ENCODE results near the gene THRB.
A peak's percentile ranks its signal among the peaks of the same experiment; 100 is the strongest.

The THRB gene

GRCh38 chr3:24525022-24525421, 30.4 kb upstream of the THRB start:
- H3K27me3 ChIP-seq (ENCODE audit: control insufficient read depth in 2 of 2, insufficient read depth in 2 of 2, low read length in 2 of 2): no peaks in the 10 kb centered on the region
- no peak overlapping the region for H3K4me3 ChIP-seq (ENCODE audit: low read length in 2 of 2)
- no peaks in the 10 kb centered on the region for H3K36me3 ChIP-seq (ENCODE audit: control insufficient read depth in 2 of 2, insufficient read depth in 2 of 2, low read length in 2 of 2)
- no peaks in the 10 kb centered on the region for H3K9me3 ChIP-seq (ENCODE audit: control insufficient read depth in 2 of 2, low read length in 2 of 2)
- H3K9ac ChIP-seq (ENCODE audit: low read depth in 1 of 2, low read length in 2 of 2): no peak overlapping the region
- H3K4me1 ChIP-seq (ENCODE audit: control insufficient read depth in 2 of 2, insufficient read depth in 2 of 2, low read length in 2 of 2): peaks cover 5 to 11% of the 10 kb centered on the region in 2 donors
- H3K27ac ChIP-seq (ENCODE audit: low read depth in 2 of 2, low read length in 2 of 2): no peak overlapping the region

DNA sequence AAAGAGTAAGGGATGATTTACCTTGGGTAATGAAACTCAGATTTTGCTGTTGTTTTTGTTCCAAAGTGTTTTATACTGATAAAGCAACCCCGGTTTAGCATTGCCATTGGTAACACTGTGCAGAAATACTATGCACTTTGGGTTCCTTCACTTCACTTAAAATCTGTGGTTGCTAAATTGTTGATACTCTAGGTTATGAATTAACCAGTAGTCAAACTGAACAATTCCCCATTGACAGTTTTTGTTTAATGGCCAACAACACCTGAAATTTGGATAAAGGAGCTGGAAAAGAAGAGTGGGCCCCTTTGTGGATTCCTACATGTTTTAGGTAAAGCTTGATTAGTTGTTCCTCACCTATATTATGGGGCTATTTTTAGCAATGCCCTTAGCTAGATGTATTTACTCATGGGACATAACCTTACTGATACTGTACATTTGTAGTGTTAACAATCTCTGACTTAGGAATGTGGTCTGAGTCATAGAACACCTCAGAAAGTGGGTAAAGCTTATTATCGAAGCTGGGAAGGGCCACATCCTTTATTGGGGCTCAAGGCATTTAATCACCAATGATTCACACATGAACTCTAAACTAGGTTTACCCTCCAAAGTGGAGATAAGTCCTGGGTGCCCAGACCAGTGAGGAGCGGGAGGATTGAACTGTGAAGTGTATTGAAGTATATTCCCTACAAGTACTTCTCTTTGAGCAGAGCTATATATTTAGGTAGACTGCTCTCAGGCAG, 29.5 kb upstream of the THRB start:
- Histone ChIP-seq H3K9me3 (ENCODE audit: control insufficient read depth in 2 of 2, low read length in 2 of 2) (no peaks in the 10 kb centered on the region), H3K27ac (ENCODE audit: low read depth in 2 of 2, low read length in 2 of 2) (no peak overlapping the region), H3K9ac (ENCODE audit: low read depth in 1 of 2, low read length in 2 of 2) (no peak overlapping the region), H3K4me3 (ENCODE audit: low read length in 2 of 2) (no peak overlapping the region), H3K4me1 (ENCODE audit: control insufficient read depth in 2 of 2, insufficient read depth in 2 of 2, low read length in 2 of 2) (peaks cover 5 to 11% of the 10 kb centered on the region in 2 donors), H3K36me3 (ENCODE audit: control insufficient read depth in 2 of 2, insufficient read depth in 2 of 2, low read length in 2 of 2) (no peaks in the 10 kb centered on the region), H3K27me3 (ENCODE audit: control insufficient read depth in 2 of 2, insufficient read depth in 2 of 2, low read length in 2 of 2) (no peaks in the 10 kb centered on the region)

GRCh38 chr3:24523215-24523614, 28.6 kb upstream of the THRB start:
- peaks cover 5 to 11% of the 10 kb centered on the region in 2 donors for H3K4me1 ChIP-seq (ENCODE audit: control insufficient read depth in 2 of 2, insufficient read depth in 2 of 2, low read length in 2 of 2)
- no peaks in the 10 kb centered on the region for H3K9me3 ChIP-seq (ENCODE audit: control insufficient read depth in 2 of 2, low read length in 2 of 2)
- H3K4me3 ChIP-seq (ENCODE audit: low read length in 2 of 2): no peak overlapping the region
- no peaks in the 10 kb centered on the region for H3K36me3 ChIP-seq (ENCODE audit: control insufficient read depth in 2 of 2, insufficient read depth in 2 of 2, low read length in 2 of 2)
- H3K27me3 ChIP-seq (ENCODE audit: control insufficient read depth in 2 of 2, insufficient read depth in 2 of 2, low read length in 2 of 2): peaks cover 0 to 5% of the 10 kb centered on the region in 2 donors
- H3K27ac ChIP-seq (ENCODE audit: low read depth in 2 of 2, low read length in 2 of 2): no peak overlapping the region
- no peak overlapping the region for H3K9ac ChIP-seq (ENCODE audit: low read depth in 1 of 2, low read length in 2 of 2)

DNA sequence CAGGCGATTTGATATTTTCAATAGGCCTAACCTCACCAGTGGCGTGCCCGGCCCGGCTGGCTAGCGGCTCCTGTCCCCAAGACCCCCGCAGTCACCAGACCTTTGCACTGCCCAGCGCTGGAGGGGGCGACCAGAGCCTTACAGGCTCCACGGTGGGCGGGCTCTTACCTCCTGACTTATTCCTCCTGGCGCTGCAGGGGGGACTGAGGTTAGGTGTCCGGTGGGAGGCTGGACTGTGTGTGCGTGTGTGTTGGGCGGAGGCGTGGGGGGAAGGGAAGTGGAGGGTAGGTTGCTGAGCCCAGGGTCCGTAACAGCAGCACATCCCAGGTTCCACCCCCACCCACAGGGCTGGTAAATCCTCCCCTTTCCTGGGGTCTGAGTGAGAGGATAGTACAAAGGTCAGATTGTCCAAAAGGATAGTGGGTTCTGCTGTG, 27.5 kb upstream of the THRB start:
- Histone ChIP-seq H3K9ac (ENCODE audit: low read depth in 1 of 2, low read length in 2 of 2) (peak overlapping the region in 1 of 2 donors; percentile 75), H3K36me3 (ENCODE audit: control insufficient read depth in 2 of 2, insufficient read depth in 2 of 2, low read length in 2 of 2) (no peaks in the 10 kb centered on the region), H3K4me1 (ENCODE audit: control insufficient read depth in 2 of 2, insufficient read depth in 2 of 2, low read length in 2 of 2) (peaks cover 5 to 11% of the 10 kb centered on the region in 2 donors), H3K27me3 (ENCODE audit: control insufficient read depth in 2 of 2, insufficient read depth in 2 of 2, low read length in 2 of 2) (peaks cover 0 to 5% of the 10 kb centered on the region in 2 donors), H3K27ac (ENCODE audit: low read depth in 2 of 2, low read length in 2 of 2) (no peak overlapping the region), H3K4me3 (ENCODE audit: low read length in 2 of 2) (peak overlapping the region; percentile 67 to 70), H3K9me3 (ENCODE audit: control insufficient read depth in 2 of 2, low read length in 2 of 2) (no peaks in the 10 kb centered on the region)

DNA sequence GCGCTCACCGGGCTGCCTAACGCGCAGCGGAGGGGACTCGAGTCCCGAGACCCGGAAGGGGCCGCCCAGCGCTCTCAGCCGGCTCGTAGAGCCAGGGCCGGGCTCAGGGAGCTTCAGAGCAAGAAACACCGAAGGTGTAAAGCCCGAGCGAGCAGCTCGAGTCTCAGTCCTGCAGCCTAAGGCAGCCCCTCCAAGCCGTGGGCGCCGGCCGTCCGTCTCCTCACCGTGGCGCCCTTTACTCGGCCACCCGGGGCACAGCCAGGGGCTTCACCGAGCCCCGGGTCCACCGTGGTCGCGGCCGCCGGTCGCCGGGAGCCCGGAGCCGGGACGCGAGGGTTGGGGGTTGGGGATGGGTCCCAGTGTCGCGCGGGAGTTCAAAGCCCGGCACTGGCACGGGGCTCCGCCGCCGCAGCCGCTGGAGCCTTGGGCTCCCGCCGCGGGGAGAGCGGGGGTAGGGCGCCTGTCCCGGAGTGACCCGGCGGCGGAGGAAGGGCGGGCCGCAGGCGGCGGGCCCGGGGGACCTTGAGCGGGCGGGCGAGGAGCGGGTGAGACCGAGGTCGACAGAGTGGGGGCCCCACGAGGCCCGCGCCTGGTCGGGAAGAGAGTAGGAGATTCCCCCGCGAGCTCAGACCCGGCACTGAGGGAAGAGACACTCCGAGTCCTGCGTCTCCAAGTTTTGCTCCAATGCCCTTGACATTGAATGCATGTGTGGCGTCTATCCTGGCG, 26.9 kb upstream of the THRB start:
- Histone ChIP-seq H3K27me3 (ENCODE audit: control insufficient read depth in 2 of 2, insufficient read depth in 2 of 2, low read length in 2 of 2) (peaks cover 0 to 5% of the 10 kb centered on the region in 2 donors), H3K27ac (ENCODE audit: low read depth in 2 of 2, low read length in 2 of 2) (peak overlapping the region; percentile 6 to 46), H3K36me3 (ENCODE audit: control insufficient read depth in 2 of 2, insufficient read depth in 2 of 2, low read length in 2 of 2) (no peaks in the 10 kb centered on the region), H3K9ac (ENCODE audit: low read depth in 1 of 2, low read length in 2 of 2) (peak overlapping the region; percentile 70 to 75), H3K4me3 (ENCODE audit: low read length in 2 of 2) (peak overlapping the region; percentile 67 to 70), H3K4me1 (ENCODE audit: control insufficient read depth in 2 of 2, insufficient read depth in 2 of 2, low read length in 2 of 2) (peaks cover 0 to 11% of the 10 kb centered on the region in 2 donors), H3K9me3 (ENCODE audit: control insufficient read depth in 2 of 2, low read length in 2 of 2) (no peaks in the 10 kb centered on the region)

DNA sequence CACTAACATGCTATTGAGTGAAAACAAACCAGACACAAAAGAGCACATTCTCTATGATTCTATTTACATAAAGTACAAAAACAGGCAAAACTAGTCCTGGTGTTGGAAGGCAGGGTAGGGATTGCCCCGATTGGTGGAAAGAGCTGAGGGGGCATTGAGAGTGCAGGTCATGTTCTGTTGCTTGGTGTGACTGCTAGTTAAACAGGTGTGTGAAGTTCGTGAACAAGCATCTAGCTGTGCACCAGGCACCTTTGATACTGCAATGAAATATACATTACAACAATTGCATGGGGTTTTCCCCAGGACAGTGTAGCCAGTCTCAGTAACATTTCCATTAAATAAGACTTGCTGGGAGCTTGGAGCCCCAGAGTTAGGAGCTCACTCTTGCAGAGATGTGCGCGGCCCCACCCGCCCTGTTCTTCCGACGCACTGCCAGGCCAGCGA, 26.3 kb upstream of the THRB start:
- Histone ChIP-seq H3K9ac (ENCODE audit: low read depth in 1 of 2, low read length in 2 of 2) (peak overlapping the region in 1 of 2 donors; percentile 75), H3K9me3 (ENCODE audit: control insufficient read depth in 2 of 2, low read length in 2 of 2) (no peaks in the 10 kb centered on the region), H3K4me1 (ENCODE audit: control insufficient read depth in 2 of 2, insufficient read depth in 2 of 2, low read length in 2 of 2) (peaks cover 0 to 11% of the 10 kb centered on the region in 2 donors), H3K4me3 (ENCODE audit: low read length in 2 of 2) (peak overlapping the region; percentile 67 to 70), H3K27me3 (ENCODE audit: control insufficient read depth in 2 of 2, insufficient read depth in 2 of 2, low read length in 2 of 2) (peaks cover 0 to 5% of the 10 kb centered on the region in 2 donors), H3K36me3 (ENCODE audit: control insufficient read depth in 2 of 2, insufficient read depth in 2 of 2, low read length in 2 of 2) (no peaks in the 10 kb centered on the region), H3K27ac (ENCODE audit: low read depth in 2 of 2, low read length in 2 of 2) (peak overlapping the region in 1 of 2 donors; percentile 6)

DNA sequence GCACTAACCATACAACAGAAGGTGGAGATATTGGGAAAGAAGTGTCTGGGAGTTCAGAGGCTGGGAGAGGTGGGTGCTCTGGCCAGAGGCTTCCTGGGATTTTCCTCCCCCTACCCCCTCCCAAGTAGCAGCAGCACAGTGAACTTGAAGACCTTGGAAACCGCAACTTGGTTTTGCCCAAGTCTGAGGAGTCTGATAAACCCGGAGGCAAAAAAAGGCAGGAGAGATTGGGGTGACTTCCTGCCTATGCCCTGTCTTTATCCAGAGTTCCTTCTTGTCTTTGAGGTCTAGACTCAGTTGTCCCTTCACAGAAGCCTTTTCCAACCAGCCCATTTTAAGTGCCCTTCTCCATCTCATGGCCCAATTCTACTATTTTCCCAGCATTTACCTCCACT, 25.4 kb upstream of the THRB start:
- H3K9me3 ChIP-seq (ENCODE audit: control insufficient read depth in 2 of 2, low read length in 2 of 2): no peaks in the 10 kb centered on the region
- H3K27me3 ChIP-seq (ENCODE audit: control insufficient read depth in 2 of 2, insufficient read depth in 2 of 2, low read length in 2 of 2): peaks cover 0 to 5% of the 10 kb centered on the region in 2 donors
- peaks cover 0 to 11% of the 10 kb centered on the region in 2 donors for H3K4me1 ChIP-seq (ENCODE audit: control insufficient read depth in 2 of 2, insufficient read depth in 2 of 2, low read length in 2 of 2)
- no peak overlapping the region for H3K27ac ChIP-seq (ENCODE audit: low read depth in 2 of 2, low read length in 2 of 2)
- H3K4me3 ChIP-seq (ENCODE audit: low read length in 2 of 2): no peak overlapping the region
- no peaks in the 10 kb centered on the region for H3K36me3 ChIP-seq (ENCODE audit: control insufficient read depth in 2 of 2, insufficient read depth in 2 of 2, low read length in 2 of 2)
- no peak overlapping the region for H3K9ac ChIP-seq (ENCODE audit: low read depth in 1 of 2, low read length in 2 of 2)

DNA sequence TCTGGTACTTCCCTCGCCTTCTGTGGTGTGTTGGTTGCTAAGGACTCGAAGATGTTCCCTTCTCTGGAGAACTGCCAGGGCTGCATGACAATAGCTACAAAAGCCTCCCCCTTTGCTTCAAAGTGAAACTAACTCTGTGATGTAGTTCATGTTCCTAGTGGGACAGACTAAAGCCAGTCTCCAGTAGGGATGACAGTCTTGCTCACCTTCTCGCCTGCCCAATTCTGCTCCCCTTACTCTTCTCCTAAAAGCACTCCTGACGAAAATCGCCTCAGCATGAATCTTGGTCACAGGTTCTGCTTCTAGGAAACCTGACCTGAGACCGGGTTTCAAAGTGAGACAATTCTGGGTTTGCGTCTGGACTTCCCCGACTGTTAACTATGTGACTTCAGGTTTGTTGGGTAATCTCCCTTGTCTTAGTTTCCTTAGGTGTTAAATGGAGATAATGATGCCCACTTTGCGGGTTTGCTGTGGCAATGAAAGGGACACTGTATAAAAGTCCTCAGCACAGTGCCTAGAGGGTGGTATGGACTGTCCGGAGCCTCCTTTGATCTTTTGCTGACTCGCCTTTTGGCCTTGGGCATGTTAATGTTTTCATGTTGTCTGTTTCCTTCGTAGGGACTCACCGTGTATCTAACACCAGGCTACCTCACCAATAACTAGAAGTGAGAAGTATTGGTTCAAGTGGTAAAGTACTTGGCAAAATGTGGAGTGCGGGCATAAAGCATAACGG, 24.9 kb upstream of the THRB start:
- Histone ChIP-seq H3K27ac (ENCODE audit: low read depth in 2 of 2, low read length in 2 of 2) (no peak overlapping the region), H3K27me3 (ENCODE audit: control insufficient read depth in 2 of 2, insufficient read depth in 2 of 2, low read length in 2 of 2) (peaks cover 0 to 5% of the 10 kb centered on the region in 2 donors), H3K4me3 (ENCODE audit: low read length in 2 of 2) (no peak overlapping the region), H3K9me3 (ENCODE audit: control insufficient read depth in 2 of 2, low read length in 2 of 2) (no peaks in the 10 kb centered on the region), H3K4me1 (ENCODE audit: control insufficient read depth in 2 of 2, insufficient read depth in 2 of 2, low read length in 2 of 2) (peaks cover 0 to 11% of the 10 kb centered on the region in 2 donors), H3K9ac (ENCODE audit: low read depth in 1 of 2, low read length in 2 of 2) (no peak overlapping the region), H3K36me3 (ENCODE audit: control insufficient read depth in 2 of 2, insufficient read depth in 2 of 2, low read length in 2 of 2) (no peaks in the 10 kb centered on the region)

DNA sequence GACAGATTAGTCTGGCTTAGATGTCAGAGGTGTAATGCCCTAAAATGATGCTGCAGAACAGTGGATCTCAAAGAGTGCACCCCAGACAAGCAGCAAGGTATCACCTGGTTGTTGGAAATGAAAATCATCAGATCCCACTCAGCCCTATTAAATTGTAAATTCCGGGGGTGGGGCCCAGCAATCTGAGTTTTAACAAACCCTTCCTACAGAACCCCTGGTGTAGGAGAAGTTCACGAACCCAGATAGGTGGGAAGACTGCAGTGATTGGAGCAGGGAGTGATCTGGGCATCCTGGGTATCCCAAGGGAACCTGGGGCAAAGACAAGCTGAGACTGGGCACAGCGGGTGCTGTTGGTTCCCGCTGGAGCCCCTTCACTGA, 24.3 kb upstream of the THRB start:
- Histone ChIP-seq H3K36me3 (ENCODE audit: control insufficient read depth in 2 of 2, insufficient read depth in 2 of 2, low read length in 2 of 2) (no peaks in the 10 kb centered on the region), H3K27me3 (ENCODE audit: control insufficient read depth in 2 of 2, insufficient read depth in 2 of 2, low read length in 2 of 2) (peaks cover 0 to 5% of the 10 kb centered on the region in 2 donors), H3K27ac (ENCODE audit: low read depth in 2 of 2, low read length in 2 of 2) (no peak overlapping the region), H3K9me3 (ENCODE audit: control insufficient read depth in 2 of 2, low read length in 2 of 2) (no peaks in the 10 kb centered on the region), H3K9ac (ENCODE audit: low read depth in 1 of 2, low read length in 2 of 2) (no peak overlapping the region), H3K4me1 (ENCODE audit: control insufficient read depth in 2 of 2, insufficient read depth in 2 of 2, low read length in 2 of 2) (peaks cover 1 to 13% of the 10 kb centered on the region in 2 donors), H3K4me3 (ENCODE audit: low read length in 2 of 2) (no peak overlapping the region)

- no peaks in the 10 kb centered on the region for H3K9me3 ChIP-seq (ENCODE audit: control insufficient read depth in 2 of 2, low read length in 2 of 2)
Measured at GRCh38 chr3:24514119-24514518, 19.5 kb upstream of the THRB start.

More at GRCh38 chr3:24514119-24514518, 19.5 kb upstream of the THRB start:
- Histone ChIP-seq H3K9ac (ENCODE audit: low read depth in 1 of 2, low read length in 2 of 2) (no peak overlapping the region), H3K27ac (ENCODE audit: low read depth in 2 of 2, low read length in 2 of 2) (no peak overlapping the region), H3K27me3 (ENCODE audit: control insufficient read depth in 2 of 2, insufficient read depth in 2 of 2, low read length in 2 of 2) (peaks cover 0 to 5% of the 10 kb centered on the region in 2 donors), H3K4me1 (ENCODE audit: control insufficient read depth in 2 of 2, insufficient read depth in 2 of 2, low read length in 2 of 2) (peaks cover 3 to 5% of the 10 kb centered on the region in 2 donors), H3K4me3 (ENCODE audit: low read length in 2 of 2) (no peak overlapping the region), H3K36me3 (ENCODE audit: control insufficient read depth in 2 of 2, insufficient read depth in 2 of 2, low read length in 2 of 2) (no peaks in the 10 kb centered on the region)

Measured in mucosa of rectum (tissue), 2 donors.